Neuronal stem cell (in vitro differentiated cells): ENCODE data around the gene UBE2L6.
A peak's percentile ranks its signal among the peaks of the same experiment; 100 is the strongest.

Experiments
- DNase-seq: peaks from one replicate; pipeline ENCODE4 v3.0.0-alpha.2; 2013; ENCODE audit warnings: low spot score
- H2AFZ ChIP-seq: one replicate; pipeline ENCODE4 v1.6.1; 2013; ENCODE audit warnings: mild to moderate bottlenecking, low read length, inconsistent platforms
- H2AK5ac ChIP-seq: 2 replicates; pipeline ENCODE4 v1.6.1; 2013; ENCODE audit warnings: low read depth, mild to moderate bottlenecking, inconsistent platforms, low read length, moderate library complexity, mixed read lengths
- H2BK120ac ChIP-seq: 2 replicates; pipeline ENCODE4 v1.6.1; 2013; ENCODE audit warnings: low read depth, mild to moderate bottlenecking, inconsistent platforms, low read length, moderate library complexity, mixed read lengths
- H2BK12ac ChIP-seq: one replicate; pipeline ENCODE4 v1.6.1; 2013; ENCODE audit warnings: low read length, inconsistent platforms
- H2BK15ac ChIP-seq: 2 replicates; pipeline ENCODE4 v1.6.1; 2013; ENCODE audit warnings: mild to moderate bottlenecking, low read length, inconsistent platforms, mixed read lengths
- H2BK5ac ChIP-seq: one replicate; pipeline ENCODE4 v1.6.1; 2013; ENCODE audit warnings: inconsistent platforms, mild to moderate bottlenecking, low read length, moderate library complexity
- H3K14ac ChIP-seq: one replicate; pipeline ENCODE4 v1.6.1; 2013; ENCODE audit warnings: low read length, inconsistent platforms
- H3K18ac ChIP-seq: 2 replicates; pipeline ENCODE4 v1.6.1; 2013; ENCODE audit warnings: low read length, inconsistent platforms
- H3K23ac ChIP-seq: 2 replicates; pipeline ENCODE4 v1.6.1; 2013; ENCODE audit warnings: low read depth, mild to moderate bottlenecking, mixed read lengths, low read length, inconsistent platforms; ENCODE audit not compliant: poor library complexity
- H3K27ac ChIP-seq: replicated peaks from 3 replicates; pipeline ENCODE4 v1.5.1; 2013; ENCODE audit warnings: low read length, inconsistent platforms
- H3K27me3 ChIP-seq, 3 experiments: 2 replicates each; pipeline ENCODE4 v1.6.1; 2013; ENCODE audit warnings: low read length in 3 of 3, mild to moderate bottlenecking in 2 of 3, inconsistent platforms in 1 of 3, low read depth in 1 of 3, mixed read lengths in 1 of 3, moderate library complexity in 1 of 3; ENCODE audit not compliant: control insufficient read depth in 3 of 3, insufficient read depth in 3 of 3
- H3K36me3 ChIP-seq, 2 donors: replicated peaks in 1 of 2; 2 replicates each; pipeline ENCODE4 v1.6.1; 2013; ENCODE audit warnings: low read length in 2 of 2; ENCODE audit not compliant: control insufficient read depth in 2 of 2, insufficient read depth in 2 of 2
- H3K4ac ChIP-seq: 2 replicates; pipeline ENCODE4 v1.6.1; 2013; ENCODE audit warnings: inconsistent platforms, mild to moderate bottlenecking, low read length, moderate library complexity
- H3K4me1 ChIP-seq, 2 donors: 1 replicate in 1 of 2; 2 replicates in 1 of 2; pipeline ENCODE4 v1.6.1; 2013; ENCODE audit warnings: low read length in 2 of 2, low read depth in 1 of 2; ENCODE audit not compliant: control insufficient read depth in 2 of 2, insufficient read depth in 1 of 2
- H3K4me2 ChIP-seq: one replicate; pipeline ENCODE4 v1.6.1; 2013; ENCODE audit warnings: mild to moderate bottlenecking, low read length, inconsistent platforms; ENCODE audit not compliant: insufficient read depth, poor library complexity, severe bottlenecking
- H3K4me3 ChIP-seq, 2 donors: 2 replicates each; pipeline ENCODE4 v1.5.1; 2013; ENCODE audit warnings: low read length in 2 of 2, mild to moderate bottlenecking in 2 of 2, inconsistent platforms in 1 of 2, moderate library complexity in 1 of 2
- H3K79me1 ChIP-seq: one replicate; pipeline ENCODE4 v1.6.1; 2013; ENCODE audit warnings: low read depth, mild to moderate bottlenecking, inconsistent platforms, low read length, moderate library complexity
- H3K9ac ChIP-seq: one replicate; pipeline ENCODE4 v1.6.1; 2013; ENCODE audit warnings: mild to moderate bottlenecking, low read depth, low read length, inconsistent platforms; ENCODE audit not compliant: poor library complexity
- H3K9me3 ChIP-seq, 2 donors: replicated peaks in 1 of 2; 2 replicates each; pipeline versions ENCODE3 to v1.6.1; 2013; ENCODE audit warnings: low read length in 2 of 2, mild to moderate bottlenecking in 2 of 2, inconsistent platforms in 1 of 2, low read depth in 1 of 2, mixed read lengths in 1 of 2, moderate library complexity in 1 of 2; ENCODE audit not compliant: control insufficient read depth in 2 of 2, insufficient read depth in 1 of 2
- H4K8ac ChIP-seq: one replicate; pipeline ENCODE4 v1.6.1; 2013; ENCODE audit warnings: low read depth, mild to moderate bottlenecking, inconsistent platforms, low read length, moderate library complexity
- H4K91ac ChIP-seq: one replicate; pipeline ENCODE4 v1.6.1; 2013; ENCODE audit warnings: low read length, low read depth, mild to moderate bottlenecking, inconsistent platforms; ENCODE audit not compliant: poor library complexity
- WGBS, 2 donors: extraction: QIAGEN DNeasy Blood & Tissue Kit; methylation state at CpG; one replicate each; pipeline ENCODE4 v1.1.7; 2013; ENCODE audit warnings: missing lambda C conversion rate in 2 of 2, mixed read lengths in 1 of 2; ENCODE audit not compliant: insufficient read length in 2 of 2, insufficient replicate concordance in 1 of 2; ENCODE audit errors: extremely low coverage in 2 of 2; 5-methylcytosine and 5-hydroxymethylcytosine counted together

The UBE2L6 gene

DNA sequence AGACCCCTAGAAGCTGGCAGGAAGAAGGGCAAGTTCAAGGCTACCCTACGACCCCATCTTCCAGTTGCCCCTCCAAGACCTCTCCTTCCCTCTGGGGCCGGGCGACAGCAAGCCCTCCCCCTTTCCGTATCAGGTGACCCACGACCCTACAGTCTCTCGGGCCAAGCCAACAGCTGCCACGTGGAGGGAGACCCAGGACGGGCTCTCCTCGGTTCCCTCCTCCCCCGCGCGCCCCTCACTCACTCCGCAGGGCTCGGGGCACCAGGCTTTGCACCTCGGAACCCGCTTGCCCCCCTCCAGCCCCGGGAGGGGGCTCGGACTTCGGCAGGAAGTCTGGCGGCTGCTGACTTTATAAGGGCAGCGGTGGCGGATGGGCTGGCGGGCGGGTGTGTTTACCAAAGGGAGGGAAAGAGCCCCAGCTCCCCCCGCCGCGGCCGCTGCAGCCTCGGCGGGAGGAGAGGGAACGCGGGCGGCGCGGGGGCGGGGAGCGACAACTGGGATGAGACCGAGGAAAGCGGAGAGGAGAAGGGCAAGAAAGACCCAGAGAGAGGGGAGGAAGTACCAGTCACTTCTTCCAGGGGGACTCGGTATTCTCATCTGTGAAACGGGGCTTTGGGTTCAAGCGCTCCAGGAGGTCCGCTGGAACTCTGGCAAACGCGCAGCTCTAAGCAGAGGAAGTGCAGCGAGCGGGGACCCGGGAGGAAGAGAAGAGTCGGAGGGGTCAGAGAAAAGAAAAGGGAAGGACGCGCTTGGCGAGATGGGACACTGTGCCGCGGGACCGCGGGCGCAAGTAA, 52.7 kb downstream of the UBE2L6 start:
- peak overlapping the region; percentile 94 for H3K23ac ChIP-seq
- DNase-seq = no peak
- H2BK120ac ChIP-seq = no peak overlapping the region
- H3K79me1 ChIP-seq = peaks cover 1% of the 10 kb centered on the region
- H3K27ac ChIP-seq = no peak overlapping the region
- H3K4me2 ChIP-seq = peak overlapping the region; percentile 98
- no peak overlapping the region for H4K8ac ChIP-seq
- peak overlapping the region; percentile 92 for H2BK5ac ChIP-seq
- WGBS, 2 donors = no CpG with 5 or more reads among the region's 57 CpGs
- peaks cover 4 to 7% of the 10 kb centered on the region in 2 donors for H3K4me1 ChIP-seq
- H3K18ac ChIP-seq = peak overlapping the region; percentile 92
- H2BK15ac ChIP-seq = peak overlapping the region; percentile 24
- peak overlapping the region; percentile 35 for H2BK12ac ChIP-seq
- H3K36me3 ChIP-seq = no peaks in the 10 kb centered on the region
- H2AFZ ChIP-seq = peak overlapping the region; percentile 92
- H3K4me3 ChIP-seq = peak overlapping the region; percentile 56 to 82
- H3K4ac ChIP-seq = no peak overlapping the region
- H3K9me3 ChIP-seq = no peaks in the 10 kb centered on the region
- peaks cover 0 to 49% (median 22%) of the 10 kb centered on the region in 3 experiments for H3K27me3 ChIP-seq
- H3K14ac ChIP-seq = peak overlapping the region; percentile 50
- H3K9ac ChIP-seq = peak overlapping the region; percentile 40
- peak overlapping the region; percentile 73 for H2AK5ac ChIP-seq
- no peak overlapping the region for H4K91ac ChIP-seq

DNA sequence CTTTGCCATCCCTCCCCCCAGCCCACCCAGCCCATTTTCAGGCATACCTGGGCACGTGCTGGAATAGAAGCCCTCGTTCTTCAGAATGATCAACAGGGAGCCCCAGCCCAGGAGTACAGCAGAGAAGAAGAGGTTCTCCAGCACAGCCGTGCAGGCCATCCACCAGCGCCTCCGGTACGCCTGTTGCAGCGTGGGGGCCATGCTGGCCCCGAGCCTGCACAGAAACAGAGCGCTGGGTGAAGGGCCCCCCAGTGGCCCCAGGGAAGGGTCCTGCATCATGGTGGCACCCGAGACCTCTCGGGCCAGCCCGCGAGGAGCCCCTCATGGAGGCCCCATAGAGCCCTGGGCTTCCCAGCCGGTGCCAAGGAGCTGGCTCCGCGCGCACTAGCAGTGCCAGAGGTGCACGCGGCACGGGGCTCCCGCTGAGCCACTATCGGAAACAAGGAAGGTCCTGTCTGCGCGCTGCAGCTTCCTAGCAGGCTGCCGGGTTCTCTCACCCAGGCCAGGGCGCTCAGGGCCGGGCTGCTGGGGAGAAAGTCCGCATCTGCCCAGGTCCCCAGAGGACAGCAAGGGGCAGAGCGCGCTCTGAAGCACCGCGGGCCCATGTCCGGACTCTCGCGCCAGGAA, 53.4 kb downstream of the UBE2L6 start:
- Histone ChIP-seq H3K79me1 (peaks cover 1% of the 10 kb centered on the region), H3K23ac (no peak overlapping the region), H3K4me1 (peaks cover 4 to 7% of the 10 kb centered on the region in 2 donors), H2BK12ac (peak overlapping the region; percentile 35), H3K27ac (no peak overlapping the region), H3K14ac (no peak overlapping the region), H2AFZ (peak overlapping the region; percentile 92), H3K36me3 (no peaks in the 10 kb centered on the region), H3K9me3 (no peaks in the 10 kb centered on the region), H4K91ac (no peak overlapping the region), H2BK120ac (no peak overlapping the region), H2BK5ac (peak overlapping the region; percentile 92), H3K9ac (no peak overlapping the region), H4K8ac (no peak overlapping the region), H2BK15ac (peak overlapping the region; percentile 24), H2AK5ac (peak overlapping the region; percentile 73), H3K27me3 (peaks cover 0 to 49% (median 22%) of the 10 kb centered on the region in 3 experiments), H3K4me3 (peak overlapping the region; percentile 56 to 82), H3K4ac (no peak overlapping the region), H3K18ac (peak overlapping the region; percentile 92), H3K4me2 (peak overlapping the region; percentile 98)
- no peak for DNase-seq
- WGBS, 2 donors = no CpG with 5 or more reads among the region's 35 CpGs

DNA sequence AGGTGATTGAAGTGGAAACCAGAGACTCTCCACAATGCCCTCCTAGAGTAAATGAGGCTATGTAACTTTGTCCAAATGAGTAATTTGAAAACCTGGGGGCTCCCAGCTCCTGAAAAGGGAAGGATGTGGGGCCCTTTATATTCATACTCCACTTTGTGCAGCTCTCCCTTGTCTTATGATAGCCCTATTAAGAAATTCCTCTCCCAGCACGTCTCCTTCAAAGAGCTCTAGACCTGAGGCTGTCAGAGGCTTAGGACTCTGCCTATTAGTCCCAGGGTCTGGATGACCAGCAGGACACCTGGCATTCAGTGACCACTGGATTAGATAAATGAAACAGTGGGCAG, 54.0 kb downstream of the UBE2L6 start:
- Histone ChIP-seq H2AFZ (no peak overlapping the region), H3K4ac (no peak overlapping the region), H3K18ac (no peak overlapping the region), H3K27me3 (peaks cover 0 to 49% (median 22%) of the 10 kb centered on the region in 3 experiments), H3K27ac (no peak overlapping the region), H2BK5ac (no peak overlapping the region), H3K14ac (no peak overlapping the region), H3K9ac (no peak overlapping the region), H4K91ac (no peak overlapping the region), H3K23ac (no peak overlapping the region), H3K79me1 (peaks cover 1% of the 10 kb centered on the region), H2AK5ac (no peak overlapping the region), H3K4me2 (no peak overlapping the region), H2BK15ac (no peak overlapping the region), H2BK120ac (no peak overlapping the region), H4K8ac (no peak overlapping the region), H3K4me1 (peaks cover 4 to 7% of the 10 kb centered on the region in 2 donors), H3K4me3 (no peak overlapping the region), H2BK12ac (no peak overlapping the region), H3K36me3 (no peaks in the 10 kb centered on the region), H3K9me3 (no peaks in the 10 kb centered on the region)
- WGBS, 2 donors = no CpG with 5 or more reads among the region's 1 CpG
- DNase-seq = no peak
